ENCODE results near the gene ESYT1.

ESYT1 gene

GRCh38 chr12:56188778-56189098 lies 60.7 kb downstream of the ESYT1 start:
- DNase-seq (ENCODE audit: low spot score) = peak; percentile 3

GRCh38 chr12:56189099-56189917 lies 61.2 kb downstream of the ESYT1 start, which contains the start of gene SMARCC2:
Gene SMARCC2 (minus strand): TSS chr12:56189483. CDS start chr12:56189461, 22 bp downstream.
- peak; percentile 80 for DNase-seq (ENCODE audit: low spot score)

GRCh38 chr12:56189918-56190694 lies 62.0 kb downstream of the ESYT1 start:
- peak; percentile 58 for DNase-seq (ENCODE audit: low spot score)

- no peak for DNase-seq (ENCODE audit: low spot score)
Measured at GRCh38 chr12:56190695-56191155, 62.7 kb downstream of the ESYT1 start.

- no peak for DNase-seq (ENCODE audit: low spot score)
Measured at GRCh38 chr12:56192582-56192981, 64.5 kb downstream of the ESYT1 start.

GRCh38 chr12:56193025-56193578 lies 65.0 kb downstream of the ESYT1 start:
- peak; percentile 82 for DNase-seq (ENCODE audit: low spot score)

Data from CD4-positive, alpha-beta T cell treated with Interleukin-6 at 100 ng/mL for 8 hours (primary cell).